H1 (cell line): ENCODE measurements around the gene LRRC26. TPM values are rescaled to one million over a fixed set of nuclear protein-coding genes. Genes with fewer than 3 reads are reported as not detected.

Source experiments
- CTCF ChIA-PET: fragments of 300-600 bp; sonication (Branson Sonifier 250); formaldehyde crosslinking; loops from one replicate; lab custom pipeline; 2021; ENCODE audit not compliant: partially characterized antibody; lab: Charles Lee
- POLR2A ChIA-PET: fragments of 300-600 bp; sonication (Branson Sonifier 250); formaldehyde crosslinking; loops from one replicate; lab custom pipeline; 2021; ENCODE audit warnings: inconsistent platforms; ENCODE audit not compliant: partially characterized antibody; lab: Charles Lee
- DNase-seq, 2 experiments: peaks; one replicate each; pipeline versions ENCODE4 v3.0.0 to v3.0.0-alpha.2; 2010 to 2022; ENCODE audit warnings: low spot score in 2 of 2, low read depth in 1 of 2, mixed read lengths in 1 of 2
- FAIRE-seq: peaks from 2 replicates; lab custom pipeline; 2011; peaks lifted over from hg19 to GRCh38; lab: Jason Lieb, UNC
- H2AFZ ChIP-seq: 2 replicates; pipeline ENCODE4 v1.8.1; 2012; ENCODE audit warnings: low read length, inconsistent platforms
- H2AK5ac ChIP-seq: 2 replicates; pipeline ENCODE4 v1.6.1; 2013; ENCODE audit warnings: low read depth, low read length
- H2BK120ac ChIP-seq: replicated peaks from 2 replicates; pipeline ENCODE3; 2013; ENCODE audit warnings: low read depth, low read length, inconsistent platforms
- H2BK12ac ChIP-seq: 2 replicates; pipeline ENCODE4 v1.6.1; 2013; ENCODE audit warnings: low read depth, low read length
- H2BK15ac ChIP-seq: 2 replicates; pipeline ENCODE4 v1.6.1; 2013; ENCODE audit warnings: low read length
- H2BK20ac ChIP-seq: 2 replicates; pipeline ENCODE4 v1.6.1; 2013; ENCODE audit warnings: low read length
- H2BK5ac ChIP-seq: 2 replicates; pipeline ENCODE4 v1.6.1; 2013; ENCODE audit warnings: low read depth, low read length
- H3K14ac ChIP-seq: 2 replicates; pipeline ENCODE4 v1.6.1; 2013; ENCODE audit warnings: inconsistent platforms; ENCODE audit not compliant: insufficient read length
- H3K18ac ChIP-seq: 2 replicates; pipeline ENCODE4 v1.6.1; 2013; ENCODE audit warnings: low read length; ENCODE audit errors: extremely low read depth
- H3K23ac ChIP-seq: 2 replicates; pipeline ENCODE4 v1.6.1; 2013; ENCODE audit warnings: inconsistent platforms; ENCODE audit not compliant: insufficient read length
- H3K23me2 ChIP-seq: 2 replicates; pipeline ENCODE4 v1.6.1; 2013; ENCODE audit warnings: low read depth, low read length
- H3K27ac ChIP-seq: 2 replicates; pipeline ENCODE4 v1.6.1; 2011; ENCODE audit warnings: low read depth, low read length, inconsistent platforms
- H3K27me3 ChIP-seq, 4 experiments: replicated peaks in 1 of 4; 1 replicate in 1 of 4; 2 replicates in 3 of 4; pipeline versions ENCODE4 v1.6.1 to v1.8.1; 2011 to 2013; ENCODE audit warnings: low read length in 3 of 4, mild to moderate bottlenecking in 3 of 4, inconsistent platforms in 2 of 4, mixed read lengths in 2 of 4, moderate library complexity in 1 of 4; ENCODE audit not compliant: control insufficient read depth in 3 of 4, insufficient read depth in 3 of 4; ENCODE audit errors: extremely low read depth in 1 of 4
- H3K36me3 ChIP-seq, 4 experiments: 2 replicates each; pipeline versions ENCODE4 v1.6.1 to v1.8.1; 2011 to 2013; ENCODE audit warnings: mild to moderate bottlenecking in 4 of 4, low read length in 3 of 4, moderate library complexity in 2 of 4, control low read depth in 1 of 4, inconsistent platforms in 1 of 4; ENCODE audit not compliant: insufficient read depth in 4 of 4, control insufficient read depth in 2 of 4
- H3K4ac ChIP-seq: replicated peaks from 2 replicates; pipeline ENCODE3; 2013; ENCODE audit warnings: low read length, low read depth, mixed read lengths, inconsistent platforms; ENCODE audit not compliant: insufficient read length
- H3K4me1 ChIP-seq, 4 experiments: replicated peaks in 1 of 4; 1 replicate in 1 of 4; 2 replicates in 3 of 4; pipeline versions ENCODE4 v1.6.1 to v1.8.1; 2011 to 2013; ENCODE audit warnings: low read length in 3 of 4, inconsistent platforms in 2 of 4, mixed read lengths in 1 of 4; ENCODE audit not compliant: insufficient read depth in 4 of 4, control insufficient read depth in 3 of 4
- H3K4me2 ChIP-seq, 2 experiments: 2 replicates each; pipeline versions ENCODE4 v1.6.1 to v1.8.1; 2011 to 2013; ENCODE audit warnings: low read depth in 2 of 2, low read length in 2 of 2, control low read depth in 1 of 2, inconsistent platforms in 1 of 2, mild to moderate bottlenecking in 1 of 2; ENCODE audit not compliant: insufficient read depth in 1 of 2
- H3K4me3 ChIP-seq, 4 experiments: fragments of 200-600, 300-600 bp in 1 of 4; sonication (generic), shearing (Covaris generic), sonication (Bioruptor Twin) in 1 of 4; 2 replicates each; pipeline versions ENCODE4 v1.5.1 to v1.8.1; 2011 to 2016; ENCODE audit warnings: low read length in 4 of 4, low read depth in 3 of 4, control low read depth in 2 of 4, inconsistent platforms in 2 of 4, mild to moderate bottlenecking in 2 of 4, mixed read lengths in 1 of 4, moderate library complexity in 1 of 4; ENCODE audit not compliant: insufficient read depth in 2 of 4; ENCODE audit errors: extremely low read depth in 1 of 4
- H3K56ac ChIP-seq: replicated peaks from 2 replicates; pipeline ENCODE3; 2013; ENCODE audit warnings: low read depth, mild to moderate bottlenecking, mixed read lengths, low read length, inconsistent platforms; ENCODE audit not compliant: insufficient read length
- H3K79me1 ChIP-seq: 2 replicates; pipeline ENCODE4 v1.6.1; 2013; ENCODE audit warnings: low read depth, low read length, control low read depth
- H3K79me2 ChIP-seq, 2 experiments: 2 replicates each; pipeline versions ENCODE4 v1.6.1 to v1.8.1; 2012 to 2013; ENCODE audit warnings: low read length in 2 of 2, mild to moderate bottlenecking in 2 of 2, inconsistent platforms in 1 of 2; ENCODE audit not compliant: insufficient read depth in 2 of 2, control insufficient read depth in 1 of 2
- H3K9ac ChIP-seq, 4 experiments: replicated peaks in 1 of 4; 1 replicate in 1 of 4; 2 replicates in 3 of 4; pipeline versions ENCODE4 v1.6.1 to v1.8.1; 2011 to 2013; ENCODE audit warnings: low read depth in 3 of 4, low read length in 3 of 4, control low read depth in 2 of 4, mild to moderate bottlenecking in 2 of 4, moderate library complexity in 2 of 4, inconsistent platforms in 1 of 4; ENCODE audit errors: extremely low read depth in 1 of 4
- H3K9me3 ChIP-seq, 2 experiments: 2 replicates each; pipeline versions ENCODE4 v1.6.1 to v1.8.1; 2012 to 2013; ENCODE audit warnings: mild to moderate bottlenecking in 2 of 2, moderate library complexity in 2 of 2, control low read depth in 1 of 2, inconsistent platforms in 1 of 2, low read depth in 1 of 2, low read length in 1 of 2, mixed read lengths in 1 of 2; ENCODE audit not compliant: insufficient read depth in 2 of 2
- H4K20me1 ChIP-seq, 2 experiments: replicated peaks in 1 of 2; 2 replicates each; pipeline versions ENCODE3 to v1.8.1; 2011 to 2013; ENCODE audit warnings: inconsistent platforms in 2 of 2, low read length in 2 of 2, mild to moderate bottlenecking in 1 of 2; ENCODE audit not compliant: insufficient read depth in 2 of 2, control insufficient read depth in 1 of 2
- H4K5ac ChIP-seq: 2 replicates; pipeline ENCODE4 v1.6.1; 2013; ENCODE audit warnings: low read length, low read depth, mixed read lengths, inconsistent platforms; ENCODE audit not compliant: insufficient read length
- H4K8ac ChIP-seq: 2 replicates; pipeline ENCODE4 v1.8.0; 2013; ENCODE audit warnings: mild to moderate bottlenecking, moderate library complexity, low read length, inconsistent platforms; ENCODE audit not compliant: insufficient read depth; ENCODE audit errors: extremely low read depth
- H4K91ac ChIP-seq: replicated peaks from 2 replicates; pipeline ENCODE3; 2013; ENCODE audit warnings: low read length, mixed read lengths, inconsistent platforms; ENCODE audit not compliant: insufficient read length
- CREB1 ChIP-seq: IDR thresholded peaks from 2 replicates; pipeline ENCODE4 v1.6.1; 2012; ENCODE audit warnings: inconsistent platforms
- KDM1A ChIP-seq: fragments of 200-600, 300-600 bp; sonication (generic); IDR thresholded peaks from 2 replicates; pipeline ENCODE4 v1.7.1; 2016; ENCODE audit warnings: mild to moderate bottlenecking, low read length, borderline replicate concordance
- KDM4A ChIP-seq: IDR thresholded peaks from one replicate; pipeline ENCODE4 v1.7.1; 2012; ENCODE audit warnings: low read depth, mild to moderate bottlenecking, moderate library complexity, low read length, inconsistent platforms; ENCODE audit not compliant: severe bottlenecking
- RFX5 ChIP-seq: IDR thresholded peaks from 2 replicates; pipeline ENCODE4 v1.6.1; 2011; ENCODE audit warnings: low read depth, low read length, improper control_type of control experiment, borderline replicate concordance
- RXRA ChIP-seq: IDR thresholded peaks from 2 replicates; pipeline ENCODE4 v1.6.1; 2011; ENCODE audit warnings: low read depth, mild to moderate bottlenecking, low read length, moderate library complexity; ENCODE audit not compliant: insufficient read depth
- SIN3A ChIP-seq, 2 experiments: IDR thresholded peaks in 1 of 2; conservative IDR thresholded peaks in 1 of 2; 2 replicates each; pipeline ENCODE4 v1.6.1; 2011 to 2012; ENCODE audit warnings: low read length in 2 of 2, improper control_type of control experiment in 1 of 2, low read depth in 1 of 2, mild to moderate bottlenecking in 1 of 2
- SP1 ChIP-seq: IDR thresholded peaks from 2 replicates; pipeline ENCODE4 v1.6.1; 2011; ENCODE audit warnings: low read depth, low read length
- WGBS, 2 experiments: shearing (Covaris generic) in 1 of 2; methylation state at CpG; one replicate each; pipeline versions ENCODE4 v1.1.6 to v1.1.7; 2013 to 2015; ENCODE audit warnings: low lambda C conversion rate in 2 of 2, mixed read lengths in 2 of 2, inconsistent platforms in 1 of 2, low coverage in 1 of 2, missing lambda C conversion rate in 1 of 2; ENCODE audit not compliant: insufficient replicate concordance in 2 of 2, insufficient coverage in 1 of 2, insufficient read length in 1 of 2; ENCODE audit errors: extremely low coverage in 1 of 2, missing lambda C conversion rate in 1 of 2; 5-methylcytosine and 5-hydroxymethylcytosine counted together
- polyA plus RNA-seq, 7 experiments: library from polyadenylated mRNA; depleted of rRNA in 3 of 7; stranded (reverse) in 5 of 7; unstranded in 2 of 7; fragments of >200 nt in 5 of 7; fragments of 200-250 nt in 2 of 7; gene quantifications; 1 replicate in 5 of 7; 2 replicates in 1 of 7; 4 replicates in 1 of 7; pipeline versions ENCODE4 v1.2.1 to v1.2.3, GENCODE V29; 2011 to 2013; ENCODE audit warnings: missing spikeins in 2 of 7, mixed read lengths in 2 of 7
- total RNA-seq: library from RNA; stranded (reverse); fragmentation: NEBNext Ultra II Directional; extraction: Animal tissue kit (Norgen Biotek cat#: 25700); gene quantifications from 2 replicates; pipeline ENCODE4 v1.2.1, GENCODE V29; 2021
- TF ChIP-seq, protein P1 (sequence below): IDR thresholded peaks from 2 replicates; pipeline ENCODE4 v1.6.1; 2011; ENCODE audit warnings: low read length, improper control_type of control experiment

LRRC26 gene
- total and polyA plus RNA-seq, 2 of the 8 experiments (the other 6 are each of a cell fraction or from before 2014, with no cell fraction given) = 0.34 to 0.85 TPM

GRCh38 chr9:137138058-137138721 is 31.7 kb downstream of the LRRC26 start:
- Histone ChIP-seq H3K9me3 (no peaks in the 10 kb centered on the region), H2AK5ac (no peak overlapping the region), H3K27me3 (peaks cover 25 to 72% (median 66%) of the 10 kb centered on the region in 4 experiments), H3K23ac (no peak overlapping the region), H3K23me2 (peaks cover 4% of the 10 kb centered on the region; the same call in 1 of the 2 replicates), H3K27ac (no peak overlapping the region), H3K9ac (no peak overlapping the region), H3K36me3 (no peaks in the 10 kb centered on the region), H3K79me2 (no peaks in the 10 kb centered on the region), H2BK5ac (no peak overlapping the region), H4K91ac (no peak overlapping the region), H3K14ac (no peak overlapping the region), H3K4me1 (peaks cover 0 to 14% (median 11%) of the 10 kb centered on the region in 4 experiments; a peak in 6 of 7 replicates), H4K5ac (no peak overlapping the region), H2BK12ac (no peak overlapping the region), H2BK15ac (no peak overlapping the region), H3K4me3 (peak overlapping the region in 2 of 4 experiments; percentile 38 to 44; a peak in 4 of 8 replicates), H2BK20ac (no peak overlapping the region), H3K18ac (no peak overlapping the region), H4K20me1 (peaks cover 1 to 18% of the 10 kb centered on the region in 2 experiments), H2AFZ (no peak overlapping the region), H3K4me2 (peak overlapping the region; percentile 61 to 85), H3K79me1 (0 out of 2 replicates have a peak, but pooled peaks cover 2% of the 10 kb centered on the region), H3K4ac (no peak overlapping the region), H3K56ac (no peak overlapping the region), H4K8ac (no peak overlapping the region; the same call in 1 of the 2 replicates), H2BK120ac (no peak overlapping the region)
- ChIA-PET CTCF (interaction anchor here (0.6 to 4.5 kb wide), 15 partner anchors 9 to 388 kb away, joined by 3 to 24 read pairs (median 4); partner anchors contain the start of gene RNF224), POLR2A (interaction anchor here (0.6 to 2.4 kb wide), 16 partner anchors 8 to 162 kb away, joined by 3 to 7 read pairs (median 3); partner anchors contain the start of genes LRRC26, NELFB and TUBB4B)
- no peak for TF ChIP-seq RXRA
- TF ChIP-seq, protein P1, sequence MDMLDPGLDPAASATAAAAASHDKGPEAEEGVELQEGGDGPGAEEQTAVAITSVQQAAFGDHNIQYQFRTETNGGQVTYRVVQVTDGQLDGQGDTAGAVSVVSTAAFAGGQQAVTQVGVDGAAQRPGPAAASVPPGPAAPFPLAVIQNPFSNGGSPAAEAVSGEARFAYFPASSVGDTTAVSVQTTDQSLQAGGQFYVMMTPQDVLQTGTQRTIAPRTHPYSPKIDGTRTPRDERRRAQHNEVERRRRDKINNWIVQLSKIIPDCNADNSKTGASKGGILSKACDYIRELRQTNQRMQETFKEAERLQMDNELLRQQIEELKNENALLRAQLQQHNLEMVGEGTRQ = peak; percentile 38; the same call in 1 of the 2 replicates
- 0 out of 2 replicates have a peak, but pooled peaks have one; percentile 39 for TF ChIP-seq CREB1
- 0 out of 2 replicates have a peak, but pooled peaks have one; percentile 13 for TF ChIP-seq SP1
- no peak for TF ChIP-seq KDM1A
- 0 out of 4 replicates have a peak, but pooled peaks of 1 of the 2 experiments have one; percentile 43 for TF ChIP-seq SIN3A (conservative IDR thresholded peaks at IDR 0.05 in 1 of 2, IDR thresholded peaks at IDR 0.05 in 1 of 2; ENCODE audit: low read depth in 1 of 2, low read length in 2 of 2)
- TF ChIP-seq KDM4A = peak; percentile 5
- 0 out of 2 replicates have a peak, but pooled peaks have one; percentile 23 for TF ChIP-seq RFX5
- peak in 1 of 2 experiments; percentile 87 for DNase-seq
- 19% methylated on average over 18 of the region's 25 CpGs; no CpG with 5 or more reads in 1 of the 2 experiments for WGBS, 2 experiments
- peak; percentile 84 for FAIRE-seq
